ENCODE results near the gene KRTAP4-11. TPM values are rescaled to one million over a fixed set of nuclear protein-coding genes. Genes with fewer than 3 reads are reported as not detected.

KRTAP4-11 gene
- total RNA-seq, 1 experiment from 2014 or later, result not detected

- H3K9me3 Mint-ChIP-seq, result no peaks in the 10 kb centered on the region
- H3K4me1 Mint-ChIP-seq, result peaks cover 4% of the 10 kb centered on the region; the same call in 1 of the 2 replicates
- no peak for ATAC-seq
- H3K36me3 Mint-ChIP-seq, result no peaks in the 10 kb centered on the region
- H3K4me3 Mint-ChIP-seq, result no peak overlapping the region
- no peaks in the 10 kb centered on the region for H3K27me3 Mint-ChIP-seq (ENCODE audit: low read depth)
- TF ChIP-seq EMX1 (CRISPR knock-in tag; IDR thresholded peaks at IDR 0.05) (no peak), NR2C2 (CRISPR knock-in tag; IDR thresholded peaks at IDR 0.05) (no peak), HMGA2 (CRISPR knock-in tag; IDR thresholded peaks at IDR 0.05) (no peak), ZNF138 (CRISPR knock-in tag; conservative IDR thresholded peaks at IDR 0.05) (no peak), E2F4 (CRISPR knock-in tag; IDR thresholded peaks at IDR 0.05; ENCODE audit: borderline replicate concordance, low read depth) (no peak), AR (CRISPR knock-in tag; IDR thresholded peaks at IDR 0.05) (no peak), GABPB1 (CRISPR knock-in tag; IDR thresholded peaks at IDR 0.05) (no peak), ZNF219 (CRISPR knock-in tag; IDR thresholded peaks at IDR 0.05; ENCODE audit: borderline replicate concordance) (no peak), E2F5 (CRISPR knock-in tag; IDR thresholded peaks at IDR 0.05) (no peak), MAX (CRISPR knock-in tag; IDR thresholded peaks at IDR 0.05) (no peak), ZNF425 (CRISPR knock-in tag; conservative IDR thresholded peaks at IDR 0.05) (no peak)
- ChIA-PET CTCF (no interaction called here), POLR2A (no interaction called here)
- H3K27ac Mint-ChIP-seq, result no peak overlapping the region
- no peak for DNase-seq (ENCODE audit: low spot score)
Observed at GRCh38 chr17:41067281-41067680, 50.9 kb downstream of the KRTAP4-11 start.

Other genes starting within 250 kb of the KRTAP4-11 start
- gene KRT20, start 233.1 kb downstream of the KRTAP4-11 start, total RNA-seq (2021), result 0.21 to 0.42 TPM (median 0.30 TPM) in 3 replicates
- not detected in 3 replicates for gene KRT23, start 180.7 kb downstream of the KRTAP4-11 start, total RNA-seq (2021)
- not detected in 3 replicates for gene KRT39, start 151.4 kb downstream of the KRTAP4-11 start, total RNA-seq (2021)
- not detected in 3 replicates for gene KRT40, start 134.0 kb downstream of the KRTAP4-11 start, total RNA-seq (2021)
- not detected in 3 replicates for gene KRTAP3-3, start 124.2 kb downstream of the KRTAP4-11 start, total RNA-seq (2021)
- gene KRTAP3-2, start 118.5 kb downstream of the KRTAP4-11 start, total RNA-seq (2021), result not detected in 3 replicates
- gene KRTAP3-1, start 109.2 kb downstream of the KRTAP4-11 start, total RNA-seq (2021), result not detected in 3 replicates
- not detected in 3 replicates for gene KRTAP1-5, start 91.2 kb downstream of the KRTAP4-11 start, total RNA-seq (2021)
- not detected in 3 replicates for gene KRTAP1-4, start 88.2 kb downstream of the KRTAP4-11 start, total RNA-seq (2021)
- gene KRTAP1-3, start 83.5 kb downstream of the KRTAP4-11 start, total RNA-seq (2021), result not detected in 3 replicates
- gene KRTAP1-1, start 76.9 kb downstream of the KRTAP4-11 start, total RNA-seq (2021), result not detected in 3 replicates
- gene KRTAP2-1, start 71.1 kb downstream of the KRTAP4-11 start, total RNA-seq (2021), result not detected in 3 replicates
- gene KRTAP2-2, start 63.1 kb downstream of the KRTAP4-11 start, total RNA-seq (2021), result not detected in 3 replicates
- not detected in 3 replicates for gene KRTAP2-3, start 58.3 kb downstream of the KRTAP4-11 start, total RNA-seq (2021)
- gene KRTAP2-4, start 52.5 kb downstream of the KRTAP4-11 start, total RNA-seq (2021), result not detected in 3 replicates
- gene KRTAP4-7, start 34.2 kb downstream of the KRTAP4-11 start, total RNA-seq (2021), result not detected in 3 replicates
- gene KRTAP4-8, start 20.2 kb downstream of the KRTAP4-11 start, total RNA-seq (2021), result not detected in 3 replicates
- not detected in 3 replicates for gene KRTAP4-16, start 16.2 kb downstream of the KRTAP4-11 start, total RNA-seq (2021)
- not detected in 3 replicates for gene KRTAP4-9, start 13.0 kb downstream of the KRTAP4-11 start, total RNA-seq (2021)
- gene KRTAP4-12, start 5.8 kb upstream of the KRTAP4-11 start, total RNA-seq (2021), result not detected in 3 replicates
- not detected in 3 replicates for gene KRTAP4-6, start 22.2 kb upstream of the KRTAP4-11 start, total RNA-seq (2021)
- not detected in 3 replicates for gene KRTAP4-5, start 31.5 kb upstream of the KRTAP4-11 start, total RNA-seq (2021)
- gene KRTAP4-4, start 42.4 kb upstream of the KRTAP4-11 start, total RNA-seq (2021), result not detected in 3 replicates
- not detected in 3 replicates for gene KRTAP4-3, start 49.8 kb upstream of the KRTAP4-11 start, total RNA-seq (2021)
- gene KRTAP4-2, start 59.8 kb upstream of the KRTAP4-11 start, total RNA-seq (2021), result not detected in 3 replicates
- gene KRTAP4-1, start 66.5 kb upstream of the KRTAP4-11 start, total RNA-seq (2021), result not detected in 3 replicates
- not detected in 3 replicates for gene KRTAP9-1, start 71.5 kb upstream of the KRTAP4-11 start, total RNA-seq (2021)
- gene KRTAP9-2, start 108.3 kb upstream of the KRTAP4-11 start, total RNA-seq (2021), result not detected in 3 replicates
- gene KRTAP9-3, start 114.1 kb upstream of the KRTAP4-11 start, total RNA-seq (2021), result not detected in 3 replicates
- gene KRTAP9-8, start 119.6 kb upstream of the KRTAP4-11 start, total RNA-seq (2021), result not detected in 3 replicates
- gene KRTAP9-4, start 131.3 kb upstream of the KRTAP4-11 start, total RNA-seq (2021), result not detected in 3 replicates
- not detected in 3 replicates for gene KRTAP9-9, start 137.0 kb upstream of the KRTAP4-11 start, total RNA-seq (2021)
- not detected in 3 replicates for gene KRTAP9-6, start 147.0 kb upstream of the KRTAP4-11 start, total RNA-seq (2021)
- not detected in 3 replicates for gene KRTAP9-7, start 157.3 kb upstream of the KRTAP4-11 start, total RNA-seq (2021)
- not detected in 3 replicates for gene KRTAP29-1, start 184.5 kb upstream of the KRTAP4-11 start, total RNA-seq (2021)
- gene KRTAP16-1, start 190.9 kb upstream of the KRTAP4-11 start, total RNA-seq (2021), result not detected in 3 replicates
- gene KRTAP17-1, start 197.3 kb upstream of the KRTAP4-11 start, total RNA-seq (2021), result not detected in 3 replicates
- not detected in 3 replicates for gene KRT33A, start 232.5 kb upstream of the KRTAP4-11 start, total RNA-seq (2021)

Measured in WTC11 (cell line).